ENCODE data around the gene MATN1. TPM values are rescaled to one million over a fixed set of nuclear protein-coding genes. Genes with fewer than 3 reads are reported as not detected.

Gene MATN1
- total RNA-seq, 3 donors from 2014 or later, result 2.0 to 2.9 (median 2.3) TPM

Other genes with a start within 250 kb of the MATN1 start
- gene LAPTM5, start 34.2 kb upstream of the MATN1 start, total RNA-seq, result 10 to 100 TPM; 68.3 to 97.3 (median 86.8) TPM
- gene SDC3, start 185.2 kb upstream of the MATN1 start, total RNA-seq, result 1 to 10 TPM in 1 of 3 donors, under 1 TPM in 2; 0.55 to 1.0 (median 0.68) TPM

Data from activated T-cell treated with anti-CD3 and anti-CD28 coated beads, Interleukin-2, amount 50 U/mL, for 4 hours (primary cell).